HUES6 (cell line): Measurements from ENCODE around the gene KLHL29.

Source experiments
- H3K27ac ChIP-seq: 2 replicates; pipeline ENCODE4 v1.7.0; 2013; ENCODE audit warnings: low read depth, mild to moderate bottlenecking, low read length, inconsistent platforms
- H3K27me3 ChIP-seq: 2 replicates; pipeline ENCODE4 v1.6.1; 2013; ENCODE audit warnings: low read length; ENCODE audit not compliant: control insufficient read depth, insufficient read depth
- H3K36me3 ChIP-seq: 2 replicates; pipeline ENCODE4 v1.6.1; 2013; ENCODE audit warnings: low read length; ENCODE audit not compliant: control insufficient read depth, insufficient read depth
- H3K4me1 ChIP-seq: 2 replicates; pipeline ENCODE4 v1.6.1; 2013; ENCODE audit warnings: low read length; ENCODE audit not compliant: control insufficient read depth, insufficient read depth
- H3K4me3 ChIP-seq: 2 replicates; pipeline ENCODE4 v1.5.1; 2013; ENCODE audit warnings: low read depth, low read length
- H3K9ac ChIP-seq: one replicate; pipeline ENCODE4 v1.6.1; 2013; ENCODE audit warnings: mild to moderate bottlenecking, low read length
- H3K9me3 ChIP-seq: 2 replicates; pipeline ENCODE4 v1.6.1; 2013; ENCODE audit warnings: low read depth, low read length; ENCODE audit not compliant: control insufficient read depth, insufficient read depth

Gene KLHL29

GRCh38 chr2:23651187-23652080 is 266.5 kb downstream of the KLHL29 start:
- no peak overlapping the region for H3K4me3 ChIP-seq
- H3K4me1 ChIP-seq: no peaks in the 10 kb centered on the region
- H3K36me3 ChIP-seq: no peaks in the 10 kb centered on the region
- H3K27ac ChIP-seq: no peak overlapping the region
- H3K27me3 ChIP-seq: no peaks in the 10 kb centered on the region
- 0 out of 2 replicates have a peak, but pooled peaks cover 4% of the 10 kb centered on the region for H3K9me3 ChIP-seq
- no peak overlapping the region for H3K9ac ChIP-seq

DNA sequence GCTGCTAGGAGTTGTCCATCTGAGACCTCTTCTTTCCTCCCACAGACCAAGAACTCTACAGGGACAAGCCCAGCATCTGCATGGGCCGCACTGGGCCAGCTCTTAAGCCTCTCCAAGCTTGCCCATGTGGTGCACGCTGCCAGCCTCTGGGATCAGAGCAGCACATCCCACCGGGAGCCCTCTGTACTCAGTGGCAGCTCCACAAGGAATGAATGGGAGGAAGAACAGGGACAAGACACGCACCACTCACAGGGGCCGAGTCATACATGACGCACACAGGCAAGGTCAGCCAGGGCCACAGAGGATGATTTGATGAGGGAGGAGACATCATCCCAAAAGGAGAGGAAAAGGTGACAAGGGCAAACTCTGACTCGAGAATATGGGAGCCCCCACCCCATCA is 268.3 kb downstream of the KLHL29 start:
- Histone ChIP-seq H3K4me1 (no peaks in the 10 kb centered on the region), H3K27ac (no peak overlapping the region), H3K9ac (no peak overlapping the region), H3K9me3 (0 out of 2 replicates have a peak, but pooled peaks cover 4% of the 10 kb centered on the region), H3K4me3 (no peak overlapping the region), H3K36me3 (no peaks in the 10 kb centered on the region), H3K27me3 (no peaks in the 10 kb centered on the region)

DNA sequence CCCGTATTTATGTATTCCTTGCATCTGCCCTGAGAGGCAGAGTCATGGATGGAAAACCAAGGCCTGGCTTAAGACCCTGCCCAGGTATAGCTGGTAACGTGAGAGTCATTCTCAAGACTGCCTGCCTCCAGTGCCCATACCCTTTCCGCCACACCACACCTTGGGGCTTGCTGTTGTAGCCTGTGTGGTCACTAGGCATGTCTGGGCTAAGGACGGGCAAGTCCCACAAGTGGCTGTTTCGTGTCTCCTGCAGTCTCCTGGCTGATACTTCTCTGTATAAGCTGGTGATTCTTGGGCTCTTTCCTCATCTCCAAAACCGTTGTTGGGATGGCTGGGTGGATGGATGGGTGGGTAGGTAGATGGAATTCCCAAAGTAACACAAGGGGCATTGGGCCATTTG is 269.8 kb downstream of the KLHL29 start:
- no peak overlapping the region for H3K9ac ChIP-seq
- no peaks in the 10 kb centered on the region for H3K36me3 ChIP-seq
- H3K27ac ChIP-seq: no peak overlapping the region
- 0 out of 2 replicates have a peak, but pooled peaks cover 4% of the 10 kb centered on the region for H3K9me3 ChIP-seq
- H3K4me1 ChIP-seq: no peaks in the 10 kb centered on the region
- no peaks in the 10 kb centered on the region for H3K27me3 ChIP-seq
- no peak overlapping the region for H3K4me3 ChIP-seq

- Histone ChIP-seq H3K27ac (no peak overlapping the region), H3K36me3 (no peaks in the 10 kb centered on the region), H3K4me1 (no peaks in the 10 kb centered on the region), H3K9ac (no peak overlapping the region), H3K4me3 (no peak overlapping the region), H3K27me3 (no peaks in the 10 kb centered on the region), H3K9me3 (0 out of 2 replicates have a peak, but pooled peaks cover 4% of the 10 kb centered on the region)
These were observed 271.1 kb downstream of the KLHL29 start for GRCh38 chr2:23655934-23656596.

DNA sequence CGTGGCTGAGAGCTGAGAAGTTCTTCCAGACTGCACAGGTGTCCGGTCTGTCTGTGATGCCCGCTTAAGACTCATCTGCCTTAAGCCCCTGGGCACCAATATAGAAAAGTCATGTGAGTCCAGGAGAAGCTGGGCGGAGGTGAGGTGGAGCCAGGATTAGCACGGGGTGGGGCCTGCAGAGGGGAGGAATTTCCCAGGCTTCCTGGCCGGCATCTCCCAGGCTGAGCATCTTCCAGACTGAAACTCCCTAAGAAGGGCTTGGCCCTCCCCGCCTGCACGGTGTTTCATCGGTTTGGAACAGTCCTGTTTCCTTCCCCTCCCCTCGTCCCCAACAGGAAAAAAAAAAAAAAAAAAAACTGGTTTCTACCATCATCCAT is 271.6 kb downstream of the KLHL29 start:
- Histone ChIP-seq H3K27ac (no peak overlapping the region), H3K4me3 (no peak overlapping the region), H3K9ac (no peak overlapping the region), H3K27me3 (no peaks in the 10 kb centered on the region), H3K9me3 (no peaks in the 10 kb centered on the region), H3K36me3 (no peaks in the 10 kb centered on the region), H3K4me1 (no peaks in the 10 kb centered on the region)

DNA sequence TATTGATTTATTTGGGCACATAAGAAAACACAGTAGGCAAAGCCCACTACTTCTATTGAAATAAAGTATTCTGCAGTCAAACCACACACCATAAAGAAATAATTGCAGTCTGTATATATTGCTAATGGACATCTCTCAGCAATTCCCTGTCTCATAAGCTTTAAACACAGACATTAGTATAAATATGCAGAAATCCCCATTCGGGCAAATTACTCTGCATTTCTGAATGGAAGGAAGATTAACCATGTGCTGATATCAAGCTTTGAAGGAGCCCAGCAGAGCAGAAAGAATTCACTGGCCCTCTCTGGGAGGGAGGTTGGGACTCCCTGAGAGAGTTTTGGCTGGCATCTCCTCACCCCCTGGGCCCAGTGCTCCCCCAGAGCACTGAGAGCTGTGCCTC is 272.4 kb downstream of the KLHL29 start:
- H3K9ac ChIP-seq: no peak overlapping the region
- no peaks in the 10 kb centered on the region for H3K36me3 ChIP-seq
- H3K4me3 ChIP-seq: no peak overlapping the region
- H3K27ac ChIP-seq: no peak overlapping the region
- H3K4me1 ChIP-seq: no peaks in the 10 kb centered on the region
- H3K9me3 ChIP-seq: no peaks in the 10 kb centered on the region
- H3K27me3 ChIP-seq: no peaks in the 10 kb centered on the region

DNA sequence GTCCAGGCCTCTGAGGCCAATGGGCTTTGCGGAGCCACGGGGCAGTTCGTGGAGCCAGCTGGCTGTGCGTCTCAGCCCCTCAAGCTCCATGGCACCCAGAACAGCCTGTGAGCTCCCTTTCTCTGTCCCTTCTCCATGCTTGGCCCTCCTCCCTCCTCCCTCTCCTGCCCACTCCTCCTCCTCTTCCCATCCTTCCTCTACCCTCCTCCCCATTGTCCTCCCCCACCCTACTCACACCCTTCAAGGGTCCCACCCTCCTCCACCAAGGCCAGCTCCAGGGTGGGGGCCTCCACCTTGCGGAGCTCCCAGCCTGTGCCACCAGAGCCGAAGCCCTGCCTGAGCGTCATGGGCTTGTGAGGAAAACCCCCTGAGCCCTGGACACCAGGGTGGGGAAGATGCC is 273.0 kb downstream of the KLHL29 start:
- Histone ChIP-seq H3K9me3 (no peaks in the 10 kb centered on the region), H3K4me1 (no peaks in the 10 kb centered on the region), H3K9ac (no peak overlapping the region), H3K36me3 (no peaks in the 10 kb centered on the region), H3K27ac (no peak overlapping the region), H3K4me3 (no peak overlapping the region), H3K27me3 (0 out of 2 replicates have a peak, but pooled peaks cover 1% of the 10 kb centered on the region)

DNA sequence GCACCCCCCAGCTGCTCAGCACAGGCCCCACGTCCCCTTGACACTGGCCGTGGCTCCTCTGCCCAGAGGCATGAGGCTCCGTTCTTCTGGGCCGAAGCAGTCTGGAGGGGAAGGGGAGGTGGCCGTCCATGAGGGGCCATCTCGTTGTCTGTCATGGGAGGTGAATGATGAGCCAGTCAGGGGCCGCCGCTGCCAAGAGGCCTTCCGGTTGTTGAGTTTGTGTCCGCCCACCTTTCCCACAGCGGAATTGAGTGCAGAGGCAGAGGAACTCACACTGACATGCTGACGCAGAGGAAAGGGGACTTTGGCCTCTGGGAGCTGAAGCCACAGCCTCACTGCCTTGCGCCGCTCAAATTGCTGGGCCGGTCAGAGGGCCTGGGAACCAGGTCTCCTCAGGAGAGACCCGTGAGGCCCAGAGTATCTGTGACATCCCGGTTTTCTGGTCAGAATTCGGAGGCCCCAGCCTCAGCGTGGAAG is 273.5 kb downstream of the KLHL29 start:
- Histone ChIP-seq H3K27ac (no peak overlapping the region), H3K27me3 (peaks cover 4% of the 10 kb centered on the region; the same call in 1 of the 2 replicates), H3K9ac (no peak overlapping the region), H3K36me3 (no peaks in the 10 kb centered on the region), H3K4me1 (no peaks in the 10 kb centered on the region), H3K4me3 (no peak overlapping the region), H3K9me3 (no peaks in the 10 kb centered on the region)

- H3K9ac ChIP-seq: no peak overlapping the region
- H3K4me1 ChIP-seq: no peaks in the 10 kb centered on the region
- H3K36me3 ChIP-seq: no peaks in the 10 kb centered on the region
These were observed 274.3 kb downstream of the KLHL29 start for GRCh38 chr2:23659328-23659727.

DNA sequence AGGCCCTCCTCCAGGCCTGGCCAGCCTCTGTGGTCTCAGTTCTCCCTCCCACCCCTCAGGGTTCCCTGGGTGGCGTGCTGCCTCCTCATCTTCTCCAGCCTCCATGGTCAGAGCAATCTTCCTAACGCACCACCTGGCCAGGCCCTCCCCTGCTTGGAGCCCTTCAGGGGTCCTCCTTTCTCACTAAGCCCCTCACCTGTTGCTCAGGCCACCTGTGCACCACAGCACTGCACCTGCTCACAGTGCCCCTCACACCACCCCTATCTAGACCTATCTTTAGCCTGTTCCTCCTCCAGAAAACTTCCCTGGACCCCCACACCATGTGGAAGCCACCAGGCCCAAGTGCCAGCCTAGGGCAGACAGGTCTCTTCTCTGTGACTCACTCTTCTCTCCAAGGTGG is 274.8 kb downstream of the KLHL29 start:
- peaks cover 4% of the 10 kb centered on the region; the same call in 1 of the 2 replicates for H3K27me3 ChIP-seq
- no peaks in the 10 kb centered on the region for H3K4me1 ChIP-seq
- no peak overlapping the region for H3K27ac ChIP-seq
- H3K36me3 ChIP-seq: no peaks in the 10 kb centered on the region
- H3K4me3 ChIP-seq: no peak overlapping the region
- H3K9ac ChIP-seq: no peak overlapping the region
- no peaks in the 10 kb centered on the region for H3K9me3 ChIP-seq

More at GRCh38 chr2:23659328-23659727, 274.3 kb downstream of the KLHL29 start:
- Histone ChIP-seq H3K9me3 (no peaks in the 10 kb centered on the region), H3K27ac (no peak overlapping the region), H3K27me3 (peaks cover 4% of the 10 kb centered on the region; the same call in 1 of the 2 replicates), H3K4me3 (no peak overlapping the region)

DNA sequence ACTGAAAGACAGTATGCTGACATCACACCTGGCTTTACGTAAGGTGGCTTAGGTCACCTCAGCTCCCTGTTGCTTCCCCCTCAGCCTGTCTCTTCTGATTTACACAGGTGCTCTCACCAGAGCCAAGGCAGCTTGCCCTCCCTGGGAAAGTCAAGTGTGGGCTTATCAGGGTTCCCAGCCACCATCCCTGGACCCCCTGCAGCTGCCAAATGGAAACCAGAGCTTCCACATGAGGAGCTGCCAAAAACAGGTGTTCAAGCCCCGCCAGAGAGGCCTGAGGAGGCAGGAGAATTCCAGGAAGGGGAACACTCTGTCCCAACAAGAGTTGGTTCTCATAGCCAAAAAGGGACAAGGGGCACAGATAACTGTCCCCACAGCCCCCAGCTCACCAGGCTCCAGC is 275.3 kb downstream of the KLHL29 start:
- Histone ChIP-seq H3K9ac (no peak overlapping the region), H3K4me1 (no peaks in the 10 kb centered on the region), H3K27ac (no peak overlapping the region), H3K9me3 (no peaks in the 10 kb centered on the region), H3K36me3 (no peaks in the 10 kb centered on the region), H3K4me3 (no peak overlapping the region), H3K27me3 (peaks cover 4% of the 10 kb centered on the region; the same call in 1 of the 2 replicates)
